Adrenal gland (tissue), 12 donors: ENCODE data around the gene ESPNL. TPM values are rescaled to one million over a fixed set of nuclear protein-coding genes. Genes with fewer than 3 reads are reported as not detected.

Source experiments
- DNase-seq, 7 donors: peaks; one replicate each; pipeline ENCODE4 v3.0.0-alpha.2; 2019 to 2020
- H3K27ac ChIP-seq, 5 donors: fragments of 200-600 bp; sonication (generic) in 4 of 5; 1 replicate in 3 of 5; 2 replicates in 2 of 5; pipeline versions ENCODE4 v1.5.1 to v1.8.0; 2016 to 2020; ENCODE audit warnings: mild to moderate bottlenecking in 1 of 5
- H3K27me3 ChIP-seq: fragments of 200-600 bp; 2 replicates; pipeline ENCODE4 v1.8.0; 2021
- H3K36me3 ChIP-seq, 2 donors: fragments of 200-600 bp; replicated peaks in 1 of 2; 1 replicate in 1 of 2; 2 replicates in 1 of 2; pipeline versions ENCODE4 v1.5.1 to v1.8.0; 2018 to 2022
- H3K4me1 ChIP-seq, 2 donors: fragments of 200-600 bp; replicated peaks in 1 of 2; 1 replicate in 1 of 2; 2 replicates in 1 of 2; pipeline versions ENCODE4 v1.5.1 to v1.8.0; 2018 to 2021
- H3K4me3 ChIP-seq, 4 donors: fragments of 200-600 bp; sonication (generic) in 3 of 4; one replicate each; pipeline ENCODE4 v1.5.1; 2016 to 2018
- H3K9me3 ChIP-seq, 3 donors: fragments of 200-600 bp; sonication (generic) in 1 of 3; replicated peaks in 1 of 3; 1 replicate in 2 of 3; 2 replicates in 1 of 3; pipeline versions ENCODE4 v1.5.1 to v1.8.0; 2016 to 2021
- CTCF ChIP-seq, 6 experiments: fragments of 450-650 bp in 4 of 6; fragments of 200-600 bp in 2 of 6; sonication (generic) in 1 of 6; IDR thresholded peaks; 1 replicate in 5 of 6; 2 replicates in 1 of 6; pipeline versions ENCODE4 v1.5.1 to v1.8.0; 2016 to 2021; ENCODE audit warnings: antibody characterized with exemption in 6 of 6, mild to moderate bottlenecking in 2 of 6, moderate library complexity in 1 of 6
- POLR2A ChIP-seq, 2 donors: fragments of 450-650 bp; IDR thresholded peaks; one replicate each; pipeline ENCODE4 v1.6.1; 2017; ENCODE audit warnings: antibody characterized with exemption in 2 of 2, mild to moderate bottlenecking in 2 of 2, moderate library complexity in 1 of 2
- WGBS, 4 donors: extraction: QIAGEN DNeasy Blood & Tissue Kit in 2 of 4; methylation state at CpG; one replicate each; pipeline versions ENCODE4 v1.1.5 to v1.1.7; 2013 to 2017; 5-methylcytosine and 5-hydroxymethylcytosine counted together
- intact Hi-C, 2 donors: fragments of 100-400 bp; cut with DNase I; formaldehyde crosslinking; loops; one replicate each; pipeline versions ENCODE4 v1.14.1 to v1.15.0; 2022 to 2023
- polyA plus RNA-seq, 3 donors: library from polyadenylated mRNA; stranded (reverse); fragments of 200-250 nt in 2 of 3; fragments of 350-450 nt in 1 of 3; fragmentation: Illumina TruSeq in 1 of 3; extraction: RNeasy Lipid Tissue Mini Kit (QIAGEN cat#74804) in 1 of 3; gene quantifications; one replicate each; pipeline ENCODE4 v1.2.3, GENCODE V29; 2013 to 2014
- total RNA-seq, 9 donors: library from RNA; depleted of rRNA in 4 of 9; stranded (reverse); fragments of >200 nt in 4 of 9; fragments of 120-200 nt in 1 of 9; fragmentation: NEBNext Ultra II Directional in 1 of 9; extraction: Animal tissue kit (Norgen Biotek cat#: 25700) in 1 of 9; gene quantifications; one replicate each; pipeline versions ENCODE4 v1.1.0 to v1.2.4, GENCODE V29; 2013 to 2023
- donor health status: healthy with polysubstance abuse.
- donor health status: Bipolar disorder and iron deficiency.
- donor health status: DM: yes; HTN: yes; CAD: no.
- donor health status: DM: no; HTN: no; CAD: no.
- donor health status: DM: no; HTN: no; CAD: no.
- donor health status: DM: yes; HTN: yes; CAD: no.

ESPNL gene
- total and polyA plus RNA-seq, 12 donors = 0.03 to 5.9 (median 1.2) TPM; not detected in 5

DNA sequence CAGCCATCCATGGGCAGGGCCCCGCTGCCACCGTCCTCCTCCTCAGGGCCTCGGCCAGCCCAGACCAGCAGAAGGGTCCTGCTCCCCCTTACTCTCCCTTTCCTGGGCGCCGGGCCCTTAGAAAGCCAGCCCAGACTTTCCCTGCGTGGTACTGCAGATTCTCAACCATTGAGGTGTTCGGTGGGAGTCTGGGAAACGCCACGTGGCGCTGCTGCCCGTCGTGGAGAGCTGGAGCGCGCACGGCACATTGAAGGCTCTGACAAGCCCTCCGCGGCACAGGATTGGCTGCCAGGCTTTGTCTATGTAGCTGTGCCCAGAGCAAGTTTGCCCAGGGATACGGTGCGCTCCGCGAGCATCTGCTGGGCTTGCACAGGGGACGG lies 27.9 kb downstream of the ESPNL start:
- TF ChIP-seq CTCF (IDR thresholded peaks at IDR 0.05) (no peak), POLR2A (IDR thresholded peaks at IDR 0.05) (no peak)
- Histone ChIP-seq H3K4me3 (no peak overlapping the region), H3K9me3 (no peaks in the 10 kb centered on the region), H3K36me3 (no peaks in the 10 kb centered on the region), H3K27ac (no peak overlapping the region), H3K4me1 (no peaks in the 10 kb centered on the region), H3K27me3 (no peaks in the 10 kb centered on the region)
- intact Hi-C loops = no loop called here
- DNase-seq = no peak
- 90 to 100% (median 93%) methylated on average over 1 to 22 of the region's 22 CpGs for WGBS, 4 donors

DNA sequence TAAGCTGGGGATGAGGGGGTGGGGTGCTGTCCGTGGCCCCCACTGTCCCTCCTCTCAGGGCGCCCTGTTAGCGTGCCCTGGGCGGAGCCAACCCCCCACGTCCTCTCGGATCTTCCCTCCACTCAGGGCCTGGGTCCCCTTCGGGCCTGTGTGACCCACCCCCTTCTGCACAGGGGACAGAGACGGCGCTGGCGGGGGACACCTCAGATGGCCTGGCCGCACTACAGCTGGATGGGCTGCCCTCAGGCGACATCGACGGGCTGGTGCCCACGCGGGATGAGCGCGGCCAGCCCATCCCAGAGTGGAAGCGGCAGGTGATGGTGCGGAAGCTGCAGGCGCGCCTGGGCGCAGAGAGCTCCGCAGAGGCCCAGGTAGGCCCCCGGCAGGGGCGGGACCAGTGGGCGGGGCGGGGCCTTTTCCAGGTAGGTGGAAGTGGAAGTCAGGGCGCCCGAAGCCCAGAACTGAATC lies 28.4 kb downstream of the ESPNL start:
- no peak overlapping the region for H3K4me3 ChIP-seq
- DNase-seq = no peak
- no peaks in the 10 kb centered on the region for H3K9me3 ChIP-seq
- H3K27ac ChIP-seq = no peak overlapping the region
- intact Hi-C loops = no loop called here
- H3K36me3 ChIP-seq = no peaks in the 10 kb centered on the region
- TF ChIP-seq POLR2A (IDR thresholded peaks at IDR 0.05) (no peak), CTCF (IDR thresholded peaks at IDR 0.05) (no peak)
- H3K4me1 ChIP-seq = no peaks in the 10 kb centered on the region
- no peaks in the 10 kb centered on the region for H3K27me3 ChIP-seq
- WGBS, 4 donors = 60 to 78% (median 77%) methylated on average over 1 to 30 of the region's 30 CpGs

DNA sequence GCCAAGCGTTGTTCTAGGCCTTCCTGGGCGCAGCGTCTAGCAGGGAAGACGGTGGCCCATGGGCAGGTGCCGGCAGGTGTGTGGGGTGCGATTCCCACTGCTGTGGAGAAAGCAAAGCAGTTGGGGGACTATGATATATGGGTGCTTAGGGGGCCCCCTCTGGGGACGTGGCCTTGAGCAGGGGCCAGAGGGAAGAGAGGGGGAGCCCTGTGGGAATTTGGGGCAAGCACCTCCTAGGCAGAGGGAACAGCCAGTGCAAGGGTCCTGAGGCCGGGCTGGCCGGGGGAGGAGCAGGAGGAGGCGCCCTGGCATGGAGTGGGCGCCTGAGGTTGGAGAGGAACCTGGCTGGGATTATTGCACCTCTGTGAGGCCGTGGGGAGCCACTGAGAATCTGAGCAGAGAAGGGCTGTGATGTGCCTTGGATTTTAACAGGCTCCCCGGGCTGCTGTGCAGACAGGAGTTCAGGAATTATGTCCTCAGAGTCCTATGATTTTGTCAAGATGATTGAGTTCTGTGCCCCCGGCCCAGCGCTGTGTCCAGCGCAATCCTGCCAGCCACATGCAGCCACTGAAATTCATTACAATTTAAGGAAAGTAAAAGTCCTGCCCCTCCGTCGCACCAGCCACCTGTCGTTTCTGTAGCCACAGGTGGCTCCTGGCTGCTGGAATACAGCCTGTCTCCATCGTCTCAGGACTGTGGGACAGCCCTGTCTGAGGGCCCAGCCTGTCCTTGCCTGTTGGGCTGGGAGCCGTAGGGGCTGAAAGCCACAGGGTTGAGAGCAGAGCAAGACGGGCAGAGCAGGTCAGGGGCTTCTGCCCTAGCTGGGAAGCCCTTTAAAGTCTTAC lies 29.2 kb downstream of the ESPNL start:
- intact Hi-C loops = no loop called here
- 83 to 93% (median 87%) methylated on average over 15 to 22 of the region's 22 CpGs for WGBS, 4 donors
- Histone ChIP-seq H3K4me1 (no peaks in the 10 kb centered on the region), H3K9me3 (no peaks in the 10 kb centered on the region), H3K36me3 (no peaks in the 10 kb centered on the region), H3K27me3 (no peaks in the 10 kb centered on the region), H3K4me3 (no peak overlapping the region), H3K27ac (no peak overlapping the region)
- no peak for DNase-seq
- TF ChIP-seq POLR2A (IDR thresholded peaks at IDR 0.05) = no peak
- TF ChIP-seq CTCF (IDR thresholded peaks at IDR 0.05) = no peak

DNA sequence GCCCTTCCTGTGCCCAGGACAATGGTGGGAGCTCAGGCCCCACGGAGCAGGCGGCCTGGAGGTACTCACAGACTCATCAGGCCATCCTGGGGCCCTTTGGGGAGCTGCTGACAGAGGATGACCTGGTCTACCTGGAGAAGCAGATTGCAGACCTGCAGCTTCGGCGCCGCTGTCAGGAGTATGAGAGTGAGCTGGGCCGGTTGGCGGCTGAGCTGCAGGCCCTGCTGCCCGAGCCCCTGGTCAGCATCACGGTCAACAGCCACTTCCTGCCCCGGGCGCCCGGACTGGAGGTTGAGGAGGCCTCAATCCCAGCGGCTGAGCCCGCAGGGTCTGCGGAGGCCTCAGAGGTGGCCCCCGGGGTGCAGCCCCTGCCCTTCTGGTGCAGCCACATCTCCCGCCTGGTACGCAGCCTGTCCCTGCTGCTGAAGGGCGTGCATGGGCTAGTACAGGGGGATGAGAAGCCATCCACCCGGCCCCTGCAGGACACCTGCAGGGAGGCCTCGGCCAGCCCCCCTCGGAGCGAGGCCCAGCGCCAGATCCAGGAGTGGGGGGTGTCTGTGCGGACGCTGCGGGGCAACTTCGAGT lies 30.1 kb downstream of the ESPNL start:
- Histone ChIP-seq H3K27me3 (no peaks in the 10 kb centered on the region), H3K4me3 (no peak overlapping the region), H3K4me1 (no peaks in the 10 kb centered on the region), H3K9me3 (no peaks in the 10 kb centered on the region), H3K27ac (no peak overlapping the region), H3K36me3 (no peaks in the 10 kb centered on the region)
- DNase-seq = no peak
- intact Hi-C loops = no loop called here
- WGBS, 4 donors = 86 to 100% (median 92%) methylated on average over 4 to 28 of the region's 28 CpGs
- no peak for TF ChIP-seq POLR2A (IDR thresholded peaks at IDR 0.05)
